HG03064 (cell line): ENCODE measurements around the gene DHTKD1.
"Not testable (repeated sequence)": the region's sequence is repeated elsewhere in the genome, so short reads cannot be mapped to it uniquely, and the experiment has no call there.

Source experiments
- ATAC-seq: cut with Tn5 transposase; IDR thresholded peaks from one replicate; pipeline ENCODE4 v1.9.1; 2021; ENCODE audit warnings: low read depth; ENCODE audit not compliant: unreplicated experiment

DHTKD1 gene

DNA sequence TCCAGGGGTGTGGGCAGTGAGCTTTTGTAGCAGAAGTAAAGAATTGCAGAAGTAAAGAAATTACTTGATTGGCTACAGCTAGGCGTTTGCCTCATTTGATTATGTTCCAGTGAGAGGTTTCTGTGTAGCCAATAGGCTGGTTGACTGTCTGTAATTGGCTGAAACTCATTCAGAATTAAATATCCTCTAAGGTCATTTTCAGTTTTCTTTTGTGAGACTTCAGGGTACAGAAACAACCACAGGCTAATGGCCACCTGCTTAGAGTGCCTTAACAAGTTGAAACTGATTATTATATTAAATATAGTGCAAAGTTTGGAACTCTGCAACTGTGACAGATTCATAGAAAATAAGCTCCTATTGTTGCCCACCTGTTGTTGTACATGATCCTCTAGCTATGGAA lies 71.3 kb downstream of the DHTKD1 start:
- no peak for ATAC-seq

DNA sequence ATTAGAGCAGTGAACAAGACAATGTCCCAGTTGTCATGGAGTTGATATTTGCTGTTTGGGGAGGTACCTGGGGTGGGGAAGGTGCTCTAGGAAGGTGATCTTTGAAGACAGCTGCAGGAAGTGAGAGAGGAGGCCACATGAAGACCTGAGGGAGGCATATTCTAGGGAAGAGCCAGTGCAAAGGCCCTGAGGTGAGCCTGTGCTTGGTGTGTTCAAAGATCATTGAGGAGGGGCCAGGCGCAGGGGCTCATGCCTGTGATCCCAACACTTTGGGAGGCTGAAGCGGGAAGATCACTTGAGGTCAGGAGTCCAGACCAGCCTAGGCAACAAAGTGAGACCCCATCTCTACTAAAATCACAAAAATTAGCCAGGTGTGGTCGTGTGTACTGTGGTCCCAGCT lies 75.8 kb downstream of the DHTKD1 start:
- no peak for ATAC-seq

GRCh38 chr10:12150163-12150562 lies 81.4 kb downstream of the DHTKD1 start:
- ATAC-seq, result no peak

DNA sequence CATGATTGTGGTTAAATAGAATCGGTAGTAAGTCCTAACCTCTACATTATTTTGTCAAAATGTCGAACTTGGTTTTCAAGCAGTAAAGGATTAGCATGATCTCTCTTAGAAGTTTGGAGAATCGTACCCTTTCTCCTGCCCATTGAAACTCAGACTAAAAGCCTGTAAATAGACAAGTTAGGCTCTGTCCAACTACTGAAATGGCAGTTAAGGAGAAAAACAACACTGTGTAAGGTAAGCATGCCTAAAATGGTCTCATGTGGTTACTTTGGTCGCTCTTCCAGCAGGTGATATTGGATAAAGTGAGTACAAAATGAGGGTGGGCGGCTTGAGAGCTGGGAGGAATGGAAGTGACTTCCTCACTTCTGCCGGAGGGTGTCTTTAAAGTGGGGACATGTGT lies 85.8 kb downstream of the DHTKD1 start:
- ATAC-seq, result no peak

GRCh38 chr10:12156367-12157123 lies 87.8 kb downstream of the DHTKD1 start:
- ATAC-seq, result no peak

GRCh38 chr10:12158111-12158510 lies 89.4 kb downstream of the DHTKD1 start:
- ATAC-seq, result no peak

DNA sequence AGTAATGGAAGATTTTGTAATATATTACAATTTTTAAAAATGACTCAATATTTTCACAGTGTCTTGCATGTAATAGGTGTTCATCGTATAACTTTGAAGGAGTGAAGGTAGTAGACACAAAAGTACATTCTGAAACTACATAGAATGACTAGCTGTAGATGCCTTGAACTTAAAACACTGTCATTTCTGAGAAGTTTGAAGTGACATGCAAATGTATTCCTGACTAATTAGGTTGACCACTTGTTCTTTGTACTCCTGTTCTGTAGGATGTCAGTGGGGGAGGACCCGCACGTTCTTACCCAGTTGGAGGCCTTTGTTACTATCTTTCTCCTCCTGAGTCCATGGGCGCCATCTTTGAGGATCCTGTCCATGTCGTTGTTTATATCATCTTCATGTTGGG lies 91.9 kb downstream of the DHTKD1 start:
- no peak for ATAC-seq

DNA sequence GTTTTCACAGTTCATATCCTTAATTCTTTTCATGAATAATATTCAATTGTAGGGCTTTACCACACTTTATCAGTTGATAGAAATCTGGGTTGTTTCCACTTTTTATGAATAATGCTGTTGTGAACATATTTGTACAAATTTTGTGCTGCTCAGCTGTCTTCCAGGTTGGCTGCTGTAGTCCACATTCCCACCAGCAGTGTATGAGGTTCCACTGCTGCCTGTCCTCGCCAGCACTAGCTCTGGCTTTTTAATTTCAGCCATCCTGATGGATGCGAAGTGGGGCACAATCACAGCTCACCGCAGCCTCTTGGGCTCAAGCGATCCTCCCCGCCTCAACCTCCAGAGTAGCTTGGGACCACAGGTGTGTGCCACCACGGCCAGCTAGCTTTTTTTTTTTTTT lies 94.2 kb downstream of the DHTKD1 start:
- ATAC-seq, result no peak

GRCh38 chr10:12164085-12164484 lies 95.3 kb downstream of the DHTKD1 start:
- no peak for ATAC-seq

GRCh38 chr10:12165036-12165435 lies 96.3 kb downstream of the DHTKD1 start:
- ATAC-seq, result no peak

DNA sequence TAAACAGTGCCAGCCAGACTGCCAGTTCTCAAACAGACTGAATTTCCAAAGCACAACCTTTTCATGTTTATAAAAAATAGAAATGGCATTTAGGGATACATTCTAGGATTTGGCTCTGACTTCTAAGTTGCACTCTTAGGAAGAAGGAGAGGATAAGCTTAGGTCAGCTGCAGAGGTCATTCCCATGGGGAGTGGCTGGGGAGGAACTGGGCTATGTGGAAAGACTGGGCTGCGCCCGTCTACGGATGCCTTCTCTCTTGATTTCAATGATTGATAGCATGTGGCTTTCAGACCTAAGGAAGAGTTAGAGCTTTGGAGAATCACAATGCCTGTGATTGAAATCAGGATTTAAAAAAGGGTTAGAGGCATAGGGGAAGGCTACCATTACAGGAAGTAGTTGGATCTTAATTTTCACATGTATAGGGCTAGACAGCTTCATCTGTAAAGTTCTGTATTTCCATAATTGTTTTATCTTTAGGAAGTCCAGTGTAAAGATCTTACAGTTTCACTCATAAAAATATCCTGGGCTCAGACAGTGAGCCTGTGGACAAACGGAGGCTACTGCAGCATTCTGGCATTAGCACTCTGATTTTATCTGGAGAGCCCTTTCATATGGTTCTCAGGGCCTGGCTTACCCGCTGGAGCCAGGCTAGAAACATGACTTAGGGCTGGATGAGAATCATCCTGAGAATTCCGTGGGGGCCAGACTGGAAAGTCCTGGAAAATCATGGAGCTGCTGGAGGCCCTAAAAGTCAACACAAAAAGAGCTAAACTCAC lies 97.4 kb downstream of the DHTKD1 start:
- no peak for ATAC-seq

DNA sequence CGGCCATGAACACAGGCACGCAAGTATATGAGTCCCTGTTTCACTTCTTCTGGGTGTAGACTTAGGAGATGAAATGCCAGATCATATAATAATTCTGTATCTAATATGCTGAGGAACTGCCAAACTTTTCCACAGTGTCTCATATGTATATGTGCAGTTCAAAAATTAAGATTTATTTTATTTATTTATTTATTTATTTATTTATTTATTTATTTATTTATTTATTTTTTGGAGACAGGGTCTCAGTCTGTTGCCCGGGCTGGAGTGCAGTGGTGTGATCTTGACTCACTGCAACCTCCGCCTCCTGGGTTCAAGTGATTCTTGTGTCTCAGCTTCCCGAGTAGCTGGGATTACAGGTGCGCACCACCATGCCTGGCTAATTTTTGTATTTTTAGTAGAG lies 102.8 kb downstream of the DHTKD1 start:
- ATAC-seq, result not testable (repeated sequence)
